Measurements from ENCODE around the gene ADK. TPM values are rescaled to one million over a fixed set of nuclear protein-coding genes. Genes with fewer than 3 reads are reported as not detected.

ADK gene
- total RNA-seq, 1 donor, result 57.9 TPM

DNA sequence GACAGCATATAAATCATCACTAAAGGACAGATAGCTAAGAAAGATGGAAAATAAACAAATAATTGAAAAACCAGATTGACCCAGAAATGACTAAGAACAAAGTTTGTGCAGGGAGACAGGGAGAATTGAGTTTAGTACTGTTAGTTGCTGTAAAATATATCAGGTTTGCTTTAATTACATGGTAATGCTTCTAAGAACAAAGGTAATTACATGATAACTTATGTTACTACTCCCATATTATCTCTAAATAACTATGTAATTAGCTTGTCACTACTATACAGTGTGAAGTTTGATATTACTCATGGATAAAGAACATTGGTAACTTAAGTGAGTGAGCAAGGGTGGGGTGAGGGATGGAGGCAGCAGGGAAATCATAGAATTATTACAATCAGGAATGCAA, 540.1 kb downstream of the ADK start:
- DNase-seq (ENCODE audit: low read depth), result no peak
- H3K4me3 ChIP-seq (ENCODE audit: low read depth, low read length), result no peak overlapping the region
- TF ChIP-seq, protein P1, sequence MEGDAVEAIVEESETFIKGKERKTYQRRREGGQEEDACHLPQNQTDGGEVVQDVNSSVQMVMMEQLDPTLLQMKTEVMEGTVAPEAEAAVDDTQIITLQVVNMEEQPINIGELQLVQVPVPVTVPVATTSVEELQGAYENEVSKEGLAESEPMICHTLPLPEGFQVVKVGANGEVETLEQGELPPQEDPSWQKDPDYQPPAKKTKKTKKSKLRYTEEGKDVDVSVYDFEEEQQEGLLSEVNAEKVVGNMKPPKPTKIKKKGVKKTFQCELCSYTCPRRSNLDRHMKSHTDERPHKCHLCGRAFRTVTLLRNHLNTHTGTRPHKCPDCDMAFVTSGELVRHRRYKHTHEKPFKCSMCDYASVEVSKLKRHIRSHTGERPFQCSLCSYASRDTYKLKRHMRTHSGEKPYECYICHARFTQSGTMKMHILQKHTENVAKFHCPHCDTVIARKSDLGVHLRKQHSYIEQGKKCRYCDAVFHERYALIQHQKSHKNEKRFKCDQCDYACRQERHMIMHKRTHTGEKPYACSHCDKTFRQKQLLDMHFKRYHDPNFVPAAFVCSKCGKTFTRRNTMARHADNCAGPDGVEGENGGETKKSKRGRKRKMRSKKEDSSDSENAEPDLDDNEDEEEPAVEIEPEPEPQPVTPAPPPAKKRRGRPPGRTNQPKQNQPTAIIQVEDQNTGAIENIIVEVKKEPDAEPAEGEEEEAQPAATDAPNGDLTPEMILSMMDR (IDR thresholded peaks at IDR 0.05; ENCODE audit: insufficient read depth, low read depth, low read length), result no peak

DNA sequence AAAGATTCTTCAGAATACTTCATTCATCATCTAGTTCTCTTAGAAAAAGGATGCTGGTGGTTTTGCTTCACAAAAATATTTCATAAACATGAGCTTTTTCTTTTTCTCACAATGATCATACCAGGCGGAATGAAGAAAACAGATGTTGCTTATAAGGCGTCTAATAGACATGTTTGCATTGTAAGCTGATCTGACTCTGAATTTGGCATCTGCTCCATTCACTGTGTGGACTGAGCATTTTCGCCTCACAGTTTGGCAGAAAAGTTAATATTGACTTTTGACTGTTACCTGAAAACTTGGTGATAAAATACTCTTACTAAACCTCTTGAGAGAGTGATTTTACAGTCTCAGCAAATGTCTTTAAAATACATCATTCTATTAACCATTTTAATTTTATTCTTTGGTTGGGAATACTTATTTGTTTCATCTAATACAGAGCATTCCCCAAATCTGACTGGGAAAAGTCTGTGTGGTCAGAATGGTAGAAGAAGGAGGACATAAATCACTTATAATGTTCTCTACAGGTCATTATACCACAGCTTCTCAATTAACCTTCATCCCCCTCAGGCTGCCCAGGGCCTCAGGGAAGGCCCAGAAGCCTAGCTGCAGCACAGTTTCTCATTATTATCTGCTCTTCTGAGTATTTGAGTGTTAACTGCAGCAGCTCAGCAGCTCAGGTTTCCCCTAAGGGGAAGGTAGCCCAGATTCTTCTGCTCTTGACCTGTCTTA, 553.8 kb downstream of the ADK start:
- TF ChIP-seq, protein P1 (IDR thresholded peaks at IDR 0.05; ENCODE audit: insufficient read depth, low read depth, low read length), result no peak
- no peak for DNase-seq (ENCODE audit: low read depth)
- H3K4me3 ChIP-seq (ENCODE audit: low read depth, low read length), result no peak overlapping the region

DNA sequence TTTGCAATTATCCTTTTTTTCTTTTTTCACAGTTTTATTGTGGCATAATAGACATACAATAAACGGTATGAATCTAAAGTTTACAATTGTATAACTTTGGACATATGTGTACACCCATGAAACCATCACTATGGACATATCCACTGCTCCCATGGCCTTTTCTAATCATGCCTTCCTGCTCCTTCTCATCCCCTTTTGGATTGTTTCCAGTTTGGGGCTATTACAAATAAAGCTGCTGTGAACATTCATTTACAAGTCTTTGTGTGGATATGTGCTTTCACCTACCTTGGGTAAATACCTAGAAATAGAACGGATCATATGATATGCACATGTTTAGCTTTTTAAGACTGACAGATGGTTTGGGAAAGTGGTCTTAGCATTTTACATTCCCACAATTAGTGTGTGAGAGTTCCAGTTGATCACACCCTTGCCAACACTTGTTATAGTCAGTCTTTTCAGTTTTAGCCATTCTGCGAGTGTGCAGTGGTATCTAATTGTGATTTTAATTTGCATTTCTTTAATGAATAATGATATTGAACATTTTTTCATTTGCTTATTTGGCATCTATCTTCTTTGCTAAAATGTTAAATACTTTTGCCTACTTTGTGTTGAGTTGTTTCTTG, 554.4 kb downstream of the ADK start:
- DNase-seq (ENCODE audit: low read depth), result no peak
- TF ChIP-seq, protein P1 (IDR thresholded peaks at IDR 0.05; ENCODE audit: insufficient read depth, low read depth, low read length), result no peak
- H3K4me3 ChIP-seq (ENCODE audit: low read depth, low read length), result no peak overlapping the region

DNA sequence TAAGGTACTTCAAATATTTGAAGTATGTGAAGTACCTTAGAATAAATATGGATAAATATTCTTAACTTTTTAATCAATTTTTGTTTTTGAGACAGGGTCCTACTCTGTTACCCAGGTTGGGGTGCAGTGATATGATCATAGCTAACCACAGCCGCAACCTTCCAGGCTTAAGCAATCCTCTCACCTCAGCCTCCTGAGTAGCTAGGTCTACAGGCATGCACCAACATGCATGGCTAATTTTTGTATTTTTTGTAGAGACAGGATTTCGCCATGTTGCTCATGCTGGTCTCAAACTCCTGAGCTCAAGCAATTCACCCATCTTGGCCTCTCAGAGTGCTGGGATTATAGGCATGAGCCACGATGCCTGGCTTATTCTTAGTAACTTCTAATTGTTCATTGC, 555.9 kb downstream of the ADK start:
- DNase-seq (ENCODE audit: low read depth), result no peak
- TF ChIP-seq, protein P1 (IDR thresholded peaks at IDR 0.05; ENCODE audit: insufficient read depth, low read depth, low read length), result no peak

DNA sequence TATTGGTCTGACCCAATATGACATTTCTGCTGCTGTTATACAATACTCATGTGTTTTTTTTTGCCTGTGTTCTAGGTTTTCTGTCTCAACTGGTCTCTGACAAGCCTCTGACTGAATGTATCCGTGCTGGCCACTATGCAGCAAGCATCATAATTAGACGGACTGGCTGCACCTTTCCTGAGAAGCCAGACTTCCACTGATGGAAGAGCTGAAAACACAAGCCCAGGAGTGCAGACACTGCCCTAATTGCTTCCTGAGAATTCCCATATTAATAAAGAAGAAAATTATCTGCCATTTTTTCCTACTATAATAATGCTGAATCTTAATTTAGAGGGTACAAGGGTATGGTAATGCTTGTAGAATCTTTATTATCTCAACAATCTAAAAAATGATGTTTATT, 557.2 kb downstream of the ADK start:
- H3K4me3 ChIP-seq (ENCODE audit: low read depth, low read length), result no peak overlapping the region
- DNase-seq (ENCODE audit: low read depth), result no peak
- TF ChIP-seq, protein P1 (IDR thresholded peaks at IDR 0.05; ENCODE audit: insufficient read depth, low read depth, low read length), result no peak

More for the DNA sequence above, 555.9 kb downstream of the ADK start:
- H3K4me3 ChIP-seq (ENCODE audit: low read depth, low read length), result no peak overlapping the region

DNA sequence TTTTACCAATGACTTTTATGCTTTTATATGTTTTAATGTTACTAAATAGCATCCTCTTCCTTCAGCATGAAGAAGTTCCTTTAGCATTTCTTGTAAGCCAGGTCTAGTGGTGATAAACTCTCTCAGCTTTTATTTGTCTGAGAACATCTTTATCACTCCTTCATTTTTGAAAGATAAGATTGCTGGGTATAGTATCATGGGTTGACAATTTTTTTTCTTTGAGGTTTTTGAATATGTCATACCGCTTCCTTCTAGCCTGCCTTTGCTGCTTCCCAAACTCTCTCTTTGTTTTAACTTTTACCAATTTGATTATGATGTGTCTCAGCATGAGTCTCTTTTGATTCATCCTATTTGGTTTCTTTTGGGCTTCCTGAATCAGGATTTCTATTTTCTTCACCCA, 567.2 kb downstream of the ADK start:
- TF ChIP-seq, protein P1 (IDR thresholded peaks at IDR 0.05; ENCODE audit: insufficient read depth, low read depth, low read length), result no peak
- no peak for DNase-seq (ENCODE audit: low read depth)
- H3K4me3 ChIP-seq (ENCODE audit: low read depth, low read length), result no peak overlapping the region
